NB4 (cell line): Measurements from ENCODE around the gene CCIN.

Experiments
- MYC ChIP-seq: IDR thresholded peaks from 2 replicates; pipeline ENCODE4 v1.6.1; 2011; ENCODE audit warnings: low read depth, low read length
- POLR2A ChIP-seq: IDR thresholded peaks from 2 replicates; pipeline ENCODE4 v1.6.1; 2011; ENCODE audit warnings: mild to moderate bottlenecking; ENCODE audit not compliant: insufficient read length; ENCODE audit errors: extremely low read depth
- TF ChIP-seq, protein P1 (sequence below): IDR thresholded peaks from one replicate; pipeline ENCODE4 v1.5.1; 2012; ENCODE audit warnings: low read depth, low read length

DNA sequence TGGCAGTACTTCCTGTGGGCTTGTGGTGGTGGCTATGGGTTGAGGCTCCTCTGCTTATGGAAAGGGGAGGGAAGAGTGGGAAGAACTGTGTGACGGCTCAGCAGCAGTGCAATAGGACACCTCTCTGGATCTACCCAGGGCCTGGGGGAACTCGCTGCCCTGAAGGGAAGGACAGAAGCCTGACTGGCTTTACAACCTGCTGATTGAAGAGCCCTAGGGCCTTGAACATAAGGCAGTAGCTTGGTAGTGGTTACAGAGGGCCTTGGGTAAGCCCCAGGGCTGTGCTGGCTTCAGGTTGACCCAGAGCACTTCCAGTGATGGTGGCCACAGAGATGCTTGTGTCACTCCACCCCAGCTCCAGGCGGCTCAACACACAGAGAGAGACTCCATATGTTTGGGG is 5.5 kb downstream of the CCIN start:
- TF ChIP-seq, protein P1, sequence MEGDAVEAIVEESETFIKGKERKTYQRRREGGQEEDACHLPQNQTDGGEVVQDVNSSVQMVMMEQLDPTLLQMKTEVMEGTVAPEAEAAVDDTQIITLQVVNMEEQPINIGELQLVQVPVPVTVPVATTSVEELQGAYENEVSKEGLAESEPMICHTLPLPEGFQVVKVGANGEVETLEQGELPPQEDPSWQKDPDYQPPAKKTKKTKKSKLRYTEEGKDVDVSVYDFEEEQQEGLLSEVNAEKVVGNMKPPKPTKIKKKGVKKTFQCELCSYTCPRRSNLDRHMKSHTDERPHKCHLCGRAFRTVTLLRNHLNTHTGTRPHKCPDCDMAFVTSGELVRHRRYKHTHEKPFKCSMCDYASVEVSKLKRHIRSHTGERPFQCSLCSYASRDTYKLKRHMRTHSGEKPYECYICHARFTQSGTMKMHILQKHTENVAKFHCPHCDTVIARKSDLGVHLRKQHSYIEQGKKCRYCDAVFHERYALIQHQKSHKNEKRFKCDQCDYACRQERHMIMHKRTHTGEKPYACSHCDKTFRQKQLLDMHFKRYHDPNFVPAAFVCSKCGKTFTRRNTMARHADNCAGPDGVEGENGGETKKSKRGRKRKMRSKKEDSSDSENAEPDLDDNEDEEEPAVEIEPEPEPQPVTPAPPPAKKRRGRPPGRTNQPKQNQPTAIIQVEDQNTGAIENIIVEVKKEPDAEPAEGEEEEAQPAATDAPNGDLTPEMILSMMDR, result no peak
- TF ChIP-seq MYC, result no peak
- no peak for TF ChIP-seq POLR2A
